ENCODE measurements around the gene CLRN3. TPM values are rescaled to one million over a fixed set of nuclear protein-coding genes. Genes with fewer than 3 reads are reported as not detected.
A peak's percentile ranks its signal among the peaks of the same experiment; 100 is the strongest.

CLRN3 gene
- total RNA-seq, 1 donor from 2014 or later, result not detected

- peak; percentile 41 for DNase-seq (ENCODE audit: low spot score)
Observed at GRCh38 chr10:127874671-127875448, 17.9 kb downstream of the CLRN3 start.

- DNase-seq (ENCODE audit: low spot score), result peak; percentile 35
Observed at GRCh38 chr10:127873901-127874470, 18.8 kb downstream of the CLRN3 start.

GRCh38 chr10:127872871-127873600, 19.7 kb downstream of the CLRN3 start:
- DNase-seq (ENCODE audit: low spot score), result peak; percentile 40

- DNase-seq (ENCODE audit: low spot score), result peak; percentile 38
Observed at GRCh38 chr10:127872011-127872761, 20.6 kb downstream of the CLRN3 start.

GRCh38 chr10:127871631-127872010, 21.1 kb downstream of the CLRN3 start:
- no peak for DNase-seq (ENCODE audit: low spot score)

GRCh38 chr10:127869329-127869728, 23.4 kb downstream of the CLRN3 start:
- DNase-seq (ENCODE audit: low spot score), result no peak

GRCh38 chr10:127867805-127868204, 24.9 kb downstream of the CLRN3 start:
- no peak for DNase-seq (ENCODE audit: low spot score)

GRCh38 chr10:127866276-127867013, 26.3 kb downstream of the CLRN3 start:
- no peak for DNase-seq (ENCODE audit: low spot score)

- DNase-seq (ENCODE audit: low spot score), result no peak
Observed at GRCh38 chr10:127863231-127863825, 29.4 kb downstream of the CLRN3 start.

- DNase-seq (ENCODE audit: low spot score), result no peak
Observed at GRCh38 chr10:127860592-127860991, 32.1 kb downstream of the CLRN3 start.

- no peak for DNase-seq (ENCODE audit: low spot score)
Observed at GRCh38 chr10:127855976-127856375, 36.8 kb downstream of the CLRN3 start.

GRCh38 chr10:127855591-127855881, 37.2 kb downstream of the CLRN3 start:
- no peak for DNase-seq (ENCODE audit: low spot score)

GRCh38 chr10:127854769-127855590, 37.8 kb downstream of the CLRN3 start:
- no peak for DNase-seq (ENCODE audit: low spot score)

GRCh38 chr10:127853868-127854768, 38.6 kb downstream of the CLRN3 start:
- peak; percentile 63 for DNase-seq (ENCODE audit: low spot score)

- no peak for DNase-seq (ENCODE audit: low spot score)
Observed at GRCh38 chr10:127852456-127852855, 40.3 kb downstream of the CLRN3 start.

GRCh38 chr10:127851661-127852194, 41.0 kb downstream of the CLRN3 start:
- no peak for DNase-seq (ENCODE audit: low spot score)

GRCh38 chr10:127850944-127851343, 41.8 kb downstream of the CLRN3 start:
- DNase-seq (ENCODE audit: low spot score), result no peak

GRCh38 chr10:127849921-127850320, 42.8 kb downstream of the CLRN3 start:
- DNase-seq (ENCODE audit: low spot score), result no peak

GRCh38 chr10:127849224-127849623, 43.5 kb downstream of the CLRN3 start:
- DNase-seq (ENCODE audit: low spot score), result no peak
